Left colon (tissue), 2 donors: ENCODE results near the gene DEFB118. TPM values are rescaled to one million over a fixed set of nuclear protein-coding genes. Genes with fewer than 3 reads are reported as not detected.
"Not testable (repeated sequence)": the region's sequence is repeated elsewhere in the genome, so short reads cannot be mapped to it uniquely, and the experiment has no call there.

Experiments
- ATAC-seq: fragments of 200-7000 bp; cut with Tn5 transposase; one replicate; pipeline ENCODE4 v1.9.1; 2020; ENCODE audit warnings: mild to moderate bottlenecking, moderate library complexity
- DNase-seq, 2 donors: peaks; one replicate each; pipeline ENCODE4 v3.0.0-alpha.2; 2020
- intact Hi-C, 2 donors: fragments of 100-400 bp; cut with DNase I in 1 of 2; cut with micrococcal nuclease in 1 of 2; formaldehyde crosslinking; loops; one replicate each; pipeline versions ENCODE4 v1.11.2 to v1.14.0; 2022; cut with DNase I, micrococcal nuclease
- long read RNA-seq: library from polyadenylated mRNA; unstranded; transcript quantifications from one replicate; pipeline ENCODE4 v2.0.0, GENCODE V29; 2021
- total RNA-seq, 2 donors: library from RNA; stranded (reverse); fragmentation: NEBNext Ultra II Directional; extraction: Animal tissue kit (Norgen Biotek cat#: 25700); gene quantifications; one replicate each; pipeline ENCODE4 v1.2.1, GENCODE V29; 2021
- donor health status: DM: no; HTN: no; CAD: no.
- donor health status: DM: yes; HTN: yes; CAD: no.

The DEFB118 gene, protein sequence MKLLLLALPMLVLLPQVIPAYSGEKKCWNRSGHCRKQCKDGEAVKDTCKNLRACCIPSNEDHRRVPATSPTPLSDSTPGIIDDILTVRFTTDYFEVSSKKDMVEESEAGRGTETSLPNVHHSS
- not detected for total RNA-seq
- long read RNA-seq = 0 reads

DNA sequence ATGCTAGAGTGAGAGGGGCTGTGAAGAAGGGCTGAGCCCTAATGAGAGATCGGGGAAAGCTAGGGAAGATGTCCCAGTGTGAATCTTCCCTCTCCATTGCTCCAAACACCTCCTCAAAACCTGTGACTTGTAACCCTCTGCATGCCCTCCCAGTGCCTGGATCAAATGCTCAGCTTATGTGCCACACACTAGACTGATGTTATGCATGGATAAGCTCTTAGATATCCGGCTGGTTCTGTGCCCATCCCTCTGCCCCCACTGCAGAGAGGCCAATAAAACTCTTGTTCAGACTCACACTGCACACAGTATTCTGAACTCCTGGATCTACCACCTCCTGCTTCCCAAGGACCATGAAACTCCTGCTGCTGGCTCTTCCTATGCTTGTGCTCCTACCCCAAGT is at the start of gene DEFB118:
Gene DEFB118, plus strand, starts transcription at position 301 of the 400 bp plus-strand sequence. Its CDS starts 50 bp downstream, at position 351.
- intact Hi-C loops = no loop called here
- no peak for ATAC-seq

DNA sequence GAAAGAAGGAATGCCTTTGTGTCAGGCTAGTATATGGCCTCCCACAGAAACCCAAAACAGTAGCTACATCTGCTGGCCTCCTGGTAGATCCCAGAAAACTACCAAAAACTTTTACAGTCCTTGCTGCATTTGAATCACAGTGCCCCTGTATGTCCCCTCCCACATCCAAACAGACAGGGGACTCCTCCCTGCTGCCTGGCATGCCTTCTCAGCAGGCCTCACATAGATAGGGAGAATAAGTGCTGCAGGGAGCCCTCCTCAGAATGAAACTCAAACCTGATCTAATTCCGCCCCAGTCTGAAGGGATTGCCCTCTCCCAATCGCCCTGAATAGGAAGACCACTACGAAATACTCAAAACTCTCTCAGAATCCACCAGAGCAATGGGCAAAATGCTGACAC is 45.9 kb upstream of the DEFB118 start:
- intact Hi-C loops = no loop called here
- ATAC-seq (no peak), DNase-seq (no peak)

More for the DNA sequence above, at the start of gene DEFB118:
- no peak for DNase-seq

DNA sequence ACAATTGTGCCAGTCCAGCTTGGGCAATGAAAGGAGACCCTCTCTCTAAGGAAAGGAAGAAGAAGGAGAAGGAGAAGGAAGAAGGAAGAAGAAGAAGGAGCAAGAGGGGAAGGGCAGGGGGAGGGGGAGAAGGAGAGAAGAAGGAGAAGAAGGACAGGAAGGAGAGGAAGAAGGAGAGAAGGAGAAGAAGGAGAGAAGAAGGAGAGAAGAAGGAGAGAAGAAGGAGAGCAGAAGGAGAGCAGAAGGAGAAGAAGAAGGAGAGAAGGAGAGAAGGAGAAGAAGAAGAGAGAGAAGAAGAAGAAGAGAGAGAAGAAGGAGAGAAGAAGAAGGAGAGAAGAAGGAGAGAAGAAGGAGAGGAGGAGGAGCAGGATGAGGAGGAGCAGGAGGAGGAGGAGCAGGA is 37.5 kb upstream of the DEFB118 start:
- no peak for ATAC-seq

DNA sequence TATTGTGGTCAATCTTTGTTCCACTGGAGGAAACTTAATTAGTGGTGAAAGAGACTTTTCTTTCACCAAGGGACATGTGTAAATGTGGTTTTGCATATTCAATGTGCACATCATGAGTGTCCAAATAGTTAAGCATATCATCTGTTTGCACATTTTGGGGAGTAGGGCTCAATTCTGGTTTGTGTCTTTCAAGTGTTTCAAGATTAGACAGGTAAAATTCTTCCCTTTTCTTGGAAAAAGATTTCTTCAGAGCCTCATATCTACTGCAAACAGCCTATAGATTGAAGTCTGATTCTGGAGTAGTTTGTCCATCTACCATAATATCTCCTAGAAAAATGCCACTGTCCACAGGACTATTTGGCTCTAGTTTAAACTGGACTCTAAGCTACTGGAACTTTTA is 26.9 kb upstream of the DEFB118 start:
- DNase-seq (no peak), ATAC-seq (no peak)
- intact Hi-C loops = no loop called here

More for the DNA sequence above, 37.5 kb upstream of the DEFB118 start:
- no peak for DNase-seq
- intact Hi-C loops = no loop called here

DNA sequence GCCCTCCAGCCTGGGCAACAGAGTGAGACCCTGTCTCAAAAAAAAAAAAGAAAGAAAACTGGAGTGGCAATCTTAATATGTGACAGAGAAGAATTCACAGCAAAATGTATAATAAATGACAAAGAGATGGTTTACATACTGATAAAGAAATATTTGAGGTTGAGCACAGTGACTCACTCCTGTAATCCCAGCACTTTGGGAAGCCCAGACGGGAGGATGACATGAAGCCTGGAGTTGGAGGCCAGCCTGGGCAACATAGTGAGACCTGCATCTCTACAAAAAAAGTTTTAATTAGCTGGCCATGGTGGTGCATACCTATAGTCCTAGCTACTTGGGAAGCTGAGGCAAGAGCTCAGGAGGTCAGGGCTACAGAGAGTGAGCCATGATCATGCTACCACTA is 12.4 kb upstream of the DEFB118 start:
- ATAC-seq = no peak
- no peak for DNase-seq
- intact Hi-C loops = no loop called here

DNA sequence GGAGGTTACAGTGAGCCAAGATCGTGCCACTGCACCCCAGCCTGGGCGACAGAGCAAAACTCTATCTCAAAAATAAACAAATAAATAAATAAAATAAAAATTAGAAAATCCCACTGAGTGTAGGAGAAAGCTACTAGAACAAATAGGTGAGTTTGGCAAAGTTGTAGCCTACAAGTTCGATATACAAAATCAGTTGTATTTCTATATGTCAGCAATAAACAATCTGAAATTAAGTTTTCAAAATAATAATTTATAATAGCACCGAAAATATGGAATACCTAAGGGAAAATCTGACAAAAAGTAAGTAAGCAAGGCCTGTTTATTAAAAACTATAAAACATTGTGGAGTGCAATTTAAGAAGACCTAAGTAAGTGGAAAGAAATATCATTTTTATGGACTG is 5.1 kb upstream of the DEFB118 start:
- ATAC-seq (no peak), DNase-seq (no peak)
- intact Hi-C loops = no loop called here

DNA sequence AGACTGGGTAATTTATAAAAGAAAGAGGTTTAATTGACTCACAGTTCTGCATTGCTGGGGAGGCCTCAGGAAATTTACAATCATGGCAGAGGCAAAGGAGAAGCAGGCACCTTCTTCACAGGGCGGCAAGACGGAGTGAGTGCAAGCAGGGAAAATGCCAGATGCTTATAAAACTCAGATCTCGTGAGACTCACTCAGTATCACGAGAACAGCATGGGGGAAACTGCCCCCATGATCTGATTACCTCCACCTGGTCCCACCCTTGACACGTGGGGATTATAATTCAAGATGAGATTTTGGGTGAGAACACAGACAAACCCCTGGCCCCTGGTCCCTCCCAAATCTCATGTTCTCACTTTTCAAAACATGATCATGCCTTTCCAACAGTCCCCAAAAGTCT is 4.1 kb upstream of the DEFB118 start:
- ATAC-seq, DNase-seq, intact Hi-C loops: not testable (repeated sequence)

DNA sequence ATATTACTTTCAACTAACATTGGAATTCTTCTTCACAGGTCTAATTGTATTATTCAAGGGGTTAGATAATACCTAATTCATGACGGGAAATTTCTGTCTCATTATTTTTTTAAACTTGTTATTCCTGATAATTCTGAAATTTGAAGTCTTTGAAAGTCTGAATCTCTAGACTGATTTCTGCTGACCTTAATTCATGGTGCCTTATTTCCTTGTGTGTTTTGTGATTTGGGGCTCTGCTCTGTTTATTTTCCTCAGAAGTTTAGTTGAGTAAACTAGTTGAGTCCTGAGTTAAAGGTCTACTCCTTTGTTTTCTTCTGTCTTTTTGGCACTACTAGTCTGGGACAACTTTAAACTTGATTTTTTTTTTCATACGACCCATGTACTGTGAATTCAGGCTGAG is 5.9 kb downstream of the DEFB118 start:
- intact Hi-C loops = no loop called here
- ATAC-seq (no peak), DNase-seq (no peak)

DNA sequence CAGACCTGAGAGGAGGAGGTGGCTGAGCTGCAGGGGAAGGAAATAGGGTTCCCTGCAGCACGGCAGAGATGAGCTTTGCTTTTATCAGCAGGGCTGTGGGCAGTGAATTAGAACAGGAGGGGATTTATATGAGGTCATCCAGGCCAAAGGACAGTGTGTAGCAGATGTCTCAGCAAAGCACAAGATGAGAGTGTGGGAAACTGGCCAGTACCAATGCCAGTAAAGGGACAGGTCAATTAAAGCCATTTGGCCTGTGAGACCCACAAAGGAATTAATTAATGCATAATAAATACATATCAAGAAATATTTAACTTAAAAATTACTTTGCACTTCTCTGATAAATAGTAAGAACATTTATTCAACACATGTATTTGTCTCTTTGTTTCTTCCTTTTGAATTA is 22.1 kb downstream of the DEFB118 start, which contains the start of gene DEFB119:
Gene DEFB119, minus strand, starts transcription at position 101 of the 400 bp plus-strand sequence. CDS start 107 bp downstream, outside the sequence.
- no peak for ATAC-seq
- no peak for DNase-seq
- intact Hi-C loops = no loop called here

DNA sequence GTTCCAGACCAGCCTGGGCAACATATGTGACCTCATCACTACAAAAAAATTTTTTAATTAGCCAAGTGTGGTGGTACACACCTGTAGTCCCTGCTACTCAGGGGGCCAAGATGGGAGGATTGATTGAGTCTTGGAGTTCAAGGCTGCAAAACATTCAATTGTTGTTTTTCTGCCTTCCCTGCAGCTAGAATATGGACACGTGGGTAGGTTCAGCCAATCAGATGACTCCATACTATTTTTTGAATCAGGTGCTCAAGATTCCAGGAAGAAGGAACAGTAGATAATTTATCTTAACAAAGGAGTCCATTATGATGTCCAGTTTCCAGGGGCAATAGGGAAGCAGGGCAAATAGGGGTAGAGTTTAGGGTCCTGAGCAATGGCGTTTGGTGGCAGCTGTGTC is 24.4 kb downstream of the DEFB118 start:
- ATAC-seq = no peak
- intact Hi-C loops = no loop called here
- DNase-seq = no peak

DNA sequence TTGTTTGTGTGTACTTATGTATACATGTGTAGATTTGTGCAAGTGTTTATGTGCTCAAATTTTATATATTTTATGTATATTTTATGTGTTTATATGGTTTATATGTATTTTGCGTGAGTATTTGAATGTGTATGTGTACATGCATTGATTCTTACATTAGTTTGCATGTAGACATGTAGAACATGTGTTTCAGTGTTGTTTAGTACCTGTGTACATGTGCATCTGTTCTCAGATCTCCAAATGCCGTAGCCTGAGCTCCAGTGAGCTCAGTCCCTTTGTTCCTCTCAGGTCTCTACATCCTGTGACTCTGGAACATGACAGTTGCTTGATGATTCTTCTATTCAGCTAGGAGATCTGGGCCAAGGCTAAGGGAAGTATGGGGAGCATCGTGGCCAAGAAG is 26.5 kb downstream of the DEFB118 start:
- no peak for ATAC-seq
- intact Hi-C loops = no loop called here
- DNase-seq = no peak

DNA sequence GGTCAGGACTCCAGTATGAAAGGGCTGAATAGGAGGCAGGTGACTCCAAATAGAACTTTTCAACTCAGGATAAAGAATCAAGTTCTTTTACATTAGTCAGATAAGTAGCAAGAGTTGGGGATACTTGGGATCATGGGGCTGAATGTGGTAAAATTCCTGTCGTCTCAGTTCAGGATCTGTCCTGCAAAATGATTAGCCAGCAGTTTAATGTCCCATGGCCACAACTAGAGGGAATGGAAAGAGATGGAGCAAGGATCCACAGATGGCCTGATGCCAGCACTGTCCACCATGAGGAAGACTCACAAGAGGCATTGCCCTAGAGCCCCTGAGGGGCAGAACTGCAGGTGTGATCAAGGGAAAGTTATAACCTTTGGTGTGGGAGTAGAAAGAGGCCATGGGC is 35.5 kb downstream of the DEFB118 start:
- DNase-seq = no peak
- no peak for ATAC-seq
- intact Hi-C loops = no loop called here

DNA sequence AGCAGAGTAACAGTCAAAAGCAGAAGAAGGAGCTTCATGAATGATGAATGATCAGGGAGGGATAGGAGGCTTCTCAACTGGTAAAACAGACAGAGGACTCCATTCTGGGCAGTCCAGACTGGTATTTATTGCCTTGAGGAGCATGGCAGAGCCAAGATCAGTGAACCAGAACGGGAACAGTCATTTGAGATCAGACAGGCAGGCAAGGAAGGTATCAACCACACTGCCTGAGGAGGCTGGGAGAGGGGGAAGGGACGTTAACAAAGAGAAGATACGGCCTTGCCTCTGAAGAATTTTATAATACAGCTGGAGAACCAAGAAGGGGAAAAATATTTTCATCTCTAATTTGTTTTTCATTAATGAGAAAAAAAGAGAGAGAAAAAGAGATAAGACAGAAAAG is 37.7 kb downstream of the DEFB118 start, which contains the start of gene DEFB121:
Gene DEFB121, minus strand, starts transcription at position 101 of the 400 bp plus-strand sequence. Its CDS starts 63 bp downstream, at position 38.
- ATAC-seq = no peak

DNA sequence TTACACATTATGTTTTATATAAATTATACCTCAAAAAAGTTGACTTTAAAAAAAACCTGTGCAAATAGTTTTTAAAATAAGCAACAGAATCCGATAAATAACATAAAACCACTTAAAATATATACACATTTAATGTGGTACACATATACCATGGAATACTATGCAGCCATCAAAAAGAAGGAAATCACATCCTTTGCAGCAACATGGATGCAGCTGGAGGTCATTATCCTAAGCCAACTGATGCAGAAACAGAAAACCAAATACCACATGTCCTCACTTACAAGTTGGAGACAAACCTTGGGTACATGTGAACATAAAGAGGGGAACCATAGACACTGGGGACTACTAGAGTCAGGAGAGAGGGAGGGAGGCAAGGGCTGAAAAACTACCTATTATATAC is 41.6 kb downstream of the DEFB118 start:
- DNase-seq = no peak
- no peak for ATAC-seq
- intact Hi-C loops = no loop called here

More for the DNA sequence above, 37.7 kb downstream of the DEFB118 start, which contains the start of gene DEFB121:
- no peak for DNase-seq
- intact Hi-C loops = no loop called here

DNA sequence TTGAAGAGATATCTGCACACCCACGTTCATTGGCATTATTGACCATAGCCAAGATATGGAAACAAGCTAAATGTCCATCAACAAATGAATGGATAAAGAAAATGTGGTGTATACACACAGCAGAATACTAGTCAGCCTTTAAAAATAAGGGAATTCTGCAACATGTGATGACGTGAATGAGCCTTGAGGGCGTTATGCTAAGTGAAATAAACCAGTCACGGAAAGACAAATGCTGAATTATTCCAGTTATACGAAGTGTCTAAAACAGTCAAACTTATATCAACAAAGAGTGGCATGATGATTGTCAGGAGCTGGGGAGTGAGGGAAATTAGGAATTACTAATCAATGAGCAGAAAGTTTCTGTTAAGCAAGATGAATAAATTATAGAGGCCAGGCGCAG is 46.0 kb downstream of the DEFB118 start:
- no peak for ATAC-seq
- no peak for DNase-seq
- intact Hi-C loops = no loop called here

DNA sequence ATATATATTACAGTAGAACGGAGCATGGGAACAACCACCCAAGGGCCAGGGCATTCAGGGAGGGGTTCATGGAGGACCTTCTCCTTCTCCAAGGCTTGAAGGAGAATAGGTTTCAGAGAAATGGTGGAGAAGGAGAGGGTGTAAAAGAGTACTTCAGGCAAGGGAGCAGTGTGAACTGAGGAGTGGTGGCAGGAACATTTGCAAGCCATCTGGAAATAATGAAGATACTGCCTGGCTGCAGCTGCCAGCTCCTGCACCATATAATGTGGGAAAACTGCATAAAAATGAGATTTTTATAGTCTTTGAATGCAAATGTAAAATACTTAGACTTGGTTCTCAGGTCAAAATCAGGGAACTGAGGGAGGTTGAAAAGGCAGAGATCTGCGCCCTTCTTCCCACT is 47.3 kb downstream of the DEFB118 start:
- no peak for ATAC-seq
- intact Hi-C loops = no loop called here
- DNase-seq = no peak

DNA sequence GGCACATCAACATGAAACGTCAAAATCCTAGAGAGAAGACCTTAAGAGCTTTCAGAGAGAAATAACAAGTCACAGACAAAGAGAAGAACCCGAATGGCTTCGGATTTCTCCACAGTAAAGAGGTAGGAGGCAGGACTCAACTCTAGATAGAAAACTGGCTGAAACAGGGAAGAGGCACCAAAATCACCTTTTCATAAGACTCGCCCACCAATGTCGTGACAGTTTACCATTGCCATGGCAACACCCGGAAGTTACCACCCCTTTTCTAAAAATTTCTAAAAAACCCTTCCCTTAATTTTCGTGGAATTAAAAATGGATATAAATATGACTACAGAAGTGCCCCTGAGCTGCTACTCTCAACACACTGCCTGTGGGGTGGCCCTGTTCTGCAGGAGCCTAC is 49.9 kb downstream of the DEFB118 start:
- ATAC-seq = no peak
- intact Hi-C loops = no loop called here
- no peak for DNase-seq
